Hematopoietic multipotent progenitor cell treated with erythropoietin and hydrocortisone succinate and interleukin-3 and kit ligand, for 4 days (in vitro differentiated cells): ENCODE results near the gene KCNMA1.
A peak's percentile ranks its signal among the peaks of the same experiment; 100 is the strongest.

ENCODE experiments used
- DNase-seq: peaks from one replicate; pipeline ENCODE4 v3.0.0-alpha.2; 2015

KCNMA1 gene

DNA sequence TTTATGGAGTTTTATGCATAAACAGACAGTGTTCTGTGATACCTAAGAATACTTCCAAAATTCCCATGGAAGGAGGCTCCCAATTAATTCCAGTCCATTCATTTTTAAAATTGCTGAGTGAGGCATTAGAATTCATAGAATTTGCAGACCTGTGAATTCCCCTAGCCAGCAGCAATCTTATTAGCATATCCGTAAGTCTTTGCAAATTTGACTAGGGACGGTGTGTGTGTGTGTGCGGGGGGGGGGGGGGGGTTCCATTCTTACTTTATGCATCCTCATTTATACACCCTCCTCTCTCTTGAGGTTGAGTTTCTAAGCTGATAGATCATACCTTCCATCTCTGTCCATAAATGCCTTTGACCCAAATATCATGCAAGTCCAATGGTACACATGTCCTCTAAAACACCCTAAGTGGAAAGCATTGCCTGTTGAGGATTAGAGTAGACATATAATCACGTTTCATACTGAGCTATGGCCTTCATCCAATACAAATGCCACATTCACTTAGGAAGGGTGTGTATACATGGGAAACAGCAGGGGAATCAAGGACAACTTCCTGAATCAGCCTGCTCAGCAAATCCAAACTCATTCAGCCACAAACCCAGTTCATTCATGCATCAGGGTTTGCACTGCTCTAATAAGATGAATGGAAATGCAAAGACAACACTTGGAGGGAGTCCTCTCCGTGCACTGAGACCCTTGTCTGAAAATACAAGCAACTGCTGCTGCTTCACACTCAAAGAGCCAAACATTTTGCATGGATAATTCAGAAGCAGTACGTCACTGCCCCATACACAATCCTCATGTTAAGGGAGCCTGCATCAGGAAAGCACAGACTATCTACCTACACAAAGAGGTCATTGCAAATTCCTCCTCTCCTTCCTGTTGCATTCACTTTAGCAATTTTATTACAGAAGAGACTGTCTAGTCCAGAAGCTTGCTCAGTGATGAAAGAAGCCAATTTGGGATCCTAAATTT is 350.8 kb downstream of the KCNMA1 start:
- no peak for DNase-seq

DNA sequence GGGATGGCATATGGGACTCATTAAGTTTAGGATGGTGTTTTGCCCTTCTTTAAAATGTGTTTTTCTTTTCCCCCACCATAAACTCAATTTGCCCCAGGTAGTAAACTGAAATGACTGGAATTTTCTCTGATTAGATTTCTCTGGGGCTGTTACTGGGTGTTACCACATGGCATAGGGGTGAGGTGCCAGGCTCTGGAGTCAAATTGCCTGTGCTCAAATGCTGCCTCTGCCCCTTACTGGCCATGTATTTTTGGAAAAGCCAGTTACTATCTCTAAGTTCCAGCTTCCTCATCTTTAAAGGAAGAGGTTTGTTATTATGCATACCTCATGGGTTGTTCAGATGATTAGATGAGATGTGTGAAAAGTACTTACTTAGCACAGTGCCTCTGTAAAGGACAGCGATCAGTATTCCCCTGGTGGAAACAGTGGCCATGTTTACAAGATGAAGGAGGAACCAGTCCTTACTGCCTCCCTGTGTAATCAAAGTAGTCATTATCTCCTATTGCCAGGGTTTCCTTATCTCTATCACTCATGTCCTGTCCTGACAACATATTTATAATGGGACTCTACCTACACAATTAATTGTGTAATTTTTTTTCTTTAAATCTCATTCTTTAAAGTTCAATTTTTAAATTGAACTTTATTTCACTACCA is 352.0 kb downstream of the KCNMA1 start:
- peak; percentile 39 for DNase-seq

DNA sequence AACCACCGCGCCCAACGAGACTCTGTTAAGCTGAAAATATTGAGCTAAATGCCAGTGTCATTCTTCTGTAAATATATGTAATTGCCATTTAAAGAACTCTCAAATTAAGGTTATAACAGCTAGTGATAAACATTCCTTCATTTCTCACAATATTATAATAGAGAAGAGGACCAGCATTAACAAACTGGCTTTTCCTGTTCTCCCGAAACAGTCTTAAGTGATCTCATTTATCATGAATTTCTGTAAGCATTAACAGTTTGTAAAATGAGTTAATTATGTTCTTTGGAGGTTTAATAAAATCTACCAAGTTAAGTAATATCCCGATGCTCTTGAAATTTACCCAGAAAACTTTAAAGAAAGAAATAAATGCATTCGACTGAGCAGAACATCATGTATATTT is 352.8 kb downstream of the KCNMA1 start:
- DNase-seq = no peak

DNA sequence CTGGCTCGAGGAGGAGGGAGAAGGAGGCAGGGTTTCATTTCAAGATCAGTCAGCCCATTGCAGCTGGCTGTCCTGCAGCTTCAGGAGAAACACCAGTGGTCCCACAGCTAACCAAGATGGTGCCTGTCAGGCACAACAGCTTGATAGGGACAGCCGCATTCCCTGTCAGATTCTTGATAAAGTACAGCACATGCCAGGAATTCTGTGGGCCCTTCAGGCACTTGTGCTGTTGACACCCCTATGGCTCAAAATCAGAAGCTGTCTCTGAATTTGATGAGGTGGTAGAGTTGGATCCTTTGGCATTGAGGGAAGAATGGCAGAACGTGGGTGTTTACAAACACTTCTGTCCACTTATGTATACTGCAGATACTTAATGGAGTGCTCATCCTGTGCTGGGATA is 354.3 kb downstream of the KCNMA1 start:
- DNase-seq = no peak

DNA sequence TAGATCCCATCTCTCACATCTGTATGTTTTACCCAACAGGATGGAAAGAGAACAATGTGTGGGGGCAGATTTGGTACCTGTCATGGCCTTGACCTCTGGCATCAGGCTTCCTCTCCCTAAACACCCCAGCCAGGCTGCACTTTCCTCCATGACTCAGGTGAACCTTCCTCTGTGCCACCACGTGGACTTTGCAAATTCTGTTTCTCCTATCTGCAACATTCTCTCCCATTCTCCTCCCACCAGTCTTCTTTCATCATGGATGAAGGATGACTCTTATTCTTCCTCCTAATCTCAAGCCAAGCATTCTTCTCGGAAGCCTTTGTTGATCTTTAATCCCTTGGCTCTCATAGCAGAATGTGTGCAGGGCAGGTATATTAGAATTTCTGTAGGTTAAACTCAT is 355.4 kb downstream of the KCNMA1 start:
- DNase-seq = no peak

DNA sequence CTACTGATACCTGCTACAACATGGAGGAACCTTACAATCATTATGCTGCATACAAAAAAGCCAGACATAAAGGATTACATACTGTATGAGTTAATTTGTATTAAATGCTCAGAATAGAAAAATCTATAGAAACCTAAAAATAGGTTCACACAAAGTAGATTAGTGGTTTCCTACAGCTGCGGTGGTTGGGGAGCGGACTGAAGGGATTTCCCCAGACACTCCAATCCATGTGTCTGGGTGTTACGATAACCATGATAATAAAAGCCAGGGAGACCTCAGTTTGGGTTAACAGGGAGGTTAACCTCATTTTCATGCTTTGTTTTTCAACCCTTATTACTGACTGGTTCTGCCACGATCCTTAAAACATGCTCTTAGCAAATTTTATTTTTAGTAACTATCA is 355.9 kb downstream of the KCNMA1 start:
- peak; percentile 54 for DNase-seq

DNA sequence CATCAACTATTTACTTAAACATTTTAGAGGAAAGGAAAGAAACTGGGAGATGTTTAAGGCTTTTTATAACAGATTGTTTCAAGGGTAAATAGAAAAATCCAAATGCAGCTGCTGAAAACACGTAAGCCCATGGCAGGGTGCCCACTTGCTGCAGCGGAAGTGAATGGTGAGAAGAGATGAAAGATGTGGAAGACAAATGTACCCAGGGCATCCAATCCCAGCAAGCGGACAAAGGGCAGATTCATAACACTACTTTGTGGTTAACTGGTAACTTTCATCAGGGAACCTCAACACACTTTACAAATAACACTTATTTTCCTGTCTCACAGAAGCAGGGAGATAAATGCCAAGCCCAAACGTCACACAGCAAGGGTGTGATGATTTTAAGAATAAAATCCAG is 358.4 kb downstream of the KCNMA1 start:
- DNase-seq = no peak

DNA sequence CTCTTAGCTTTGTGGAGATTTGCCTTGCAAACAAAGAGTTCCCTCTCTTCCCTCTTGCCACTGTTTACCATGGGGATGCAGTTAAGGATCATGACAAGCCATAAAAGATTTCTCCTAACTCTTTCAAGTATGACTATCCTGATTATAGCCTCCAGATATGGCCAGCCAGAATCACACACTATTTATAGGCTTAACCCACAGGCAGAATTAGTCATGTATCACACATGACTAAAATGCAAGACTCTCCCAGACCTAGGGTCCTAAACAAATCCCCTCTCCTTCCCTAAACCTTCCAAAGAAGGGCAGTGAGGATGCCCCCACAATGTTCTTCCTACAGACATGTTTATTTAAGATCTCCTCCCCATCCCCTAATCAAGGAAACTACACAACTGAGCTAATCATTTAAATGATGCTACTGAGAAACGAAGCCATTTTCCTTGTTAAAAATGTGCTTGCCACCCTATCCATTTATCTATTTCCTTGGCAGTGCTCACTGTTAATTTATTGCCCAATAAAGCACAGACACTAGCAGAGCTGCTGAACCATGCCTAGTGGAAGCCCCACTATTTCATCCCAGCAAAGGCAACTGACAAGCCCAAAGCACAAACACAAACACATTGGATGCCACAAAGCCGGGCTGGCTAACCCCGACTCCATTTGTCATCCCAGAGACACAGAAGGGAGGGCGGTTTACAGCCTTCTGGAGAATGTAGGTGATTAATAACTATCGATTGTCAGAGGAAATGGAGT is 363.4 kb downstream of the KCNMA1 start:
- DNase-seq = no peak

DNA sequence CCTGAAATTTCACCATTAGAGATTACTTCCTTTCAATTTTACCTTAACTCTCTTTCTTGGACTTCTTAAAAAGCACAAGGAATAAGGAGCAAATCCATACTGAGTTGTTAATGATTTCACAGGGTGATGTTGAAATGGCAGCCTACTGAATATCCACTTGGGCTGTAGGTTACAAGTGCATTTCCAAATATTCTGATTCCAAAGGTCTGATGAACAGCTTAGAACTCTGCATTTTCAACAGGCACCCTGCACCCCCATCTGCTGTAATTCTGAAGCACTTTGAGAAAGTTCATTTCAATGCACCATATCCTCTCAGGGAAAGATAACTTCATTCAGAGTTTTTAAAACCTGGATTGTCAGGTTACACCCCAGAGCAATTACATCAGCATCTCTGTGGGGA is 368.4 kb downstream of the KCNMA1 start:
- DNase-seq = no peak

DNA sequence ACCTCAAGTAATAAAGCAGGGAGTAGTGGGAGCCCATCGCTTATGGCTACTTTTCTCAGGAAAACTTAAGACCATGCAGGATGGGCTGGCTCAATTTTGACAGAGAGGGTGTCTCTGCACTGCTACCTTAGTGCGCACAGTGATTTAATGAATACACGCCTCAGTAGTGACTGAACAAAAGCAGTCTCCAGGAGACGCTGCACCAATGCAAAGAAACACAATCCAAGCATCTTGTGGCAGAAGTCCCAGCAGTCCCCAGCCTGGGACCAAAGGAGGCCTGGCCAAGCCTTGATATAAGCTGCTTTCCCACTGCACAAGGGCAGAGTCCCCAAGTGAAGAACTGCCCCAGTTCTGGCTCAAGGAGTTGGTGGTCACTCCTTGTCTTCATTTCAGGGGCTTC is 368.9 kb downstream of the KCNMA1 start:
- DNase-seq = no peak

DNA sequence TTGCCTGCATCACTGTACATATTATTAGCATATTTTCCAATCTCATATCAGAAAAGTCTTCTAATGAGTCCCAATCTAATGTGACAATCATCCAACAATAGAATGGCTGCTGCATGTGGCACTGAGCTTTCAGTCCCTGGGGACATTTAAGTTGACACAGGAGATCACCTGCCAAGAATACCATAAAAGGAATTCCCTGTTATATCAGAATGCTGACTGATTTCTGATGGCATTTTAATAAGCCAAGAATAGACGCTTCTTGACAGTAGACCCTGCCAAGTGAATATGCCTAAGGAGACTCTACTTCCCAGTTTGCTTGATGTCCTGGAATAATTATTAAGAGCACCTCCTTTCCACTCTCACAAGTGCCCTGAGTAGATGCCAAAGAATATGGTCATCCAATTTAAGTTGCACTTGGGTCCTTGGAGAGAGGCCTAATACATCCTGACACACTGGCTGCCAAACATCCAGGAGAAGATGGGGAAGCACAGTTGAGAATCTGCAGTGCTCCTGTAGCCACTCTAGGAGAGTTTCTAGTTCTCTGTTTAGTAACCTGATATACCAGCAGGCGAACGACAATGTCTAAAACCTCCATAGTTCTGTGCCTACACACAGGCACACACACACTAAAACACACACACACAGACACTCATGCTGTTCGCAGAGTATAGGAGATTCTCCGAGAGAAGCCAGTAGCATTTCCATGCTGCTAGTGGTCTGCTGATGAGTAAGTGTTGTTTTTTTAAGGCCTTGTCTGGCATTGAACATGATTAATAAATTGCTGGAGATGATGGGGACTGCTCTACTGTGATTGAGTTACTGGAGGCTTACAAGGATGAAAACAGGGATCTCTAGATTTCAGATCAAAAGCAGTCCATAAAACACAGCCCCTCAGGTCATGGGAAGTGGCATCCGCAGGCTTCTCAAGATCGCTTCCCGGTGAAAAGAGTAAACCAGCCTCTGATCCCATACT is 369.6 kb downstream of the KCNMA1 start:
- DNase-seq = no peak

DNA sequence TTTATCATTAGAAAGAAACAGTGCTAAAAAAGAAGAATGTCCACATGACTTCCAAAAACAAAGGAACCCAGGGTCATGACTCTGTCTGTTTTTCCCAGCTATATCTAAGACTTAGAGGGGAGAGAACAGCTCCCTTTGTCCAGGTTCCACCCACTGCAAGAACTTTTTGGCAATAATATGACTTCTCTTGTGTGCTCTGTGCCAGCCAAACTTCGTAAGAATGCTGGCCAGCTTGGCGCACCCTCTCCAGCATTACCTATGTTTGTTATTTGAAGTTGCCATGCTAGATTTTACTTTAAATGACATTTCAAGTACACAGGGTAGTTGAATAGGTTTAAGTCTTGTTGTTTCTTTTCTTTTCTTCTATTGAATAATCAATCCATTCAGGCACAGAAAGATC is 371.4 kb downstream of the KCNMA1 start:
- no peak for DNase-seq

DNA sequence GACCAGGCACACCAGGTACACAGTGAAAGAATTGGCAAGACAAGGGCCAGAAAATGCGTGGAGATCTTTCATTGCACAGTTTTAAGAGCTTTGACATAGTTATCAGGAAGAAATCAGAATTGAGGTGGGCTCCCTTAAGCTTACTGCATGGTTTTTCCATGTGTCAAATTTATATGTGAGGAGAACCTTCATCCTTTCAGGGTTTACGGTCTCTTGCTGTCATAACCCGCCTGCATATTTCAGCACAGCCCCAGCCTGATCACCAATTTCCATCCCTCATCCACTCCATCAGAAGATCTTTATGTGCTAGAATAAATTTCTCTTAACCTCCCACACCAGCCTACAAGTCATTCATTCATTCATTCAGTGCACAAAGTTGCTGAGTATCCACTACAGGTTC is 373.1 kb downstream of the KCNMA1 start:
- no peak for DNase-seq

DNA sequence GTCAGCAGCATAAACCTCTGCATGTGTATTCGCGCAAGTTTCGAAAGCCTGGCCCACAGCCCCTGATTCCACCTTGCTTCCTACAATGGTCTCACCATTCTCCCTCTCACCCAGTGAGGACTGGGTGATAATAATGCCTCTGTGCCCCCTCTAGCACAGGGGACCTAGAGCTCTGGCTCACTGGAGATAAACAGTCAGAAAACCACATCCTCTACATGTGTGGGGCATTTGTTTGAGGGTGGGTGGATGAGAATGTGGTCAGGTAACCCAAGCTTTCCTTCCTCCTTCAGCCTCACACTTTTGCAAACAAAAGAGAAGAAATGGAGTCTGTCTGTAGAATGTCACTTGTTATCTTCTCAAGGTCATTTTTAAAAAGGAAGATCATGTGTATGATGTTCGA is 373.5 kb downstream of the KCNMA1 start:
- peak; percentile 91 for DNase-seq

DNA sequence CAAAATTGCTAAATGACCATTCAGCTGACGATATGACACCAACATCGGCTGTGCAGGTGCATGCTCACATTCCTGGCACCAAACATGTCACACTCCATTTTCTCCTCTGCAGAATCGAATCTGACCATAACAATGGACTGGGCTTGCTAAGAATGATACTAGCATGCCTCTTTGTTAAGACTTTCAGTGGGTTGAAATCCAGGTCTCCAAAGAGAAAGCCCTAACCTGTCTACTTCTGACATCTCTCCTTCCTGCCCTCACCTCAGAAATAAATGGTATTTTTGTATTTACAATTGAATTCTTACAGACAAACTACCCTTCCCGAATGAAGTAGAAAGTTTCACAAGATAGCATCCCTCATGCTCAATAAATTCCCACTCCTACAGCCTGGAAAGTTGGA is 373.9 kb downstream of the KCNMA1 start:
- DNase-seq = no peak

DNA sequence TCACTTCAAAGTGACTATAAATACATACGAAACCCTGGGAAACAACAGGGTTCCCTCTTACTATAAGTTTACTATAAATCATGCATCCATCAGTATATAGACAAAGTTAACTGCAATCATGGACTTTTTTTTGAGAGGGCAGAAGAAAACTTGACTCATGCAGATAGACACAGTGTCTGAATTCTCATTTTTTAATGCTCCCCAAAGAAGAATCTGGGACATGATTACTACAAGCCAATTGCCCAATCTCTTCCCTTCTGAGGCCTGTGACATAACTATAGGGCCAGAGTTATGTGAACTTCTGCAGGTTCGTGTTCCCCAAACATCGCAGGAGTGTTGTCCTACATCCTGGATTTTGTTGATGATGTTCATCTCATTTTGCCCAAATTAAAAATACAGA is 376.5 kb downstream of the KCNMA1 start:
- peak; percentile 10 for DNase-seq

DNA sequence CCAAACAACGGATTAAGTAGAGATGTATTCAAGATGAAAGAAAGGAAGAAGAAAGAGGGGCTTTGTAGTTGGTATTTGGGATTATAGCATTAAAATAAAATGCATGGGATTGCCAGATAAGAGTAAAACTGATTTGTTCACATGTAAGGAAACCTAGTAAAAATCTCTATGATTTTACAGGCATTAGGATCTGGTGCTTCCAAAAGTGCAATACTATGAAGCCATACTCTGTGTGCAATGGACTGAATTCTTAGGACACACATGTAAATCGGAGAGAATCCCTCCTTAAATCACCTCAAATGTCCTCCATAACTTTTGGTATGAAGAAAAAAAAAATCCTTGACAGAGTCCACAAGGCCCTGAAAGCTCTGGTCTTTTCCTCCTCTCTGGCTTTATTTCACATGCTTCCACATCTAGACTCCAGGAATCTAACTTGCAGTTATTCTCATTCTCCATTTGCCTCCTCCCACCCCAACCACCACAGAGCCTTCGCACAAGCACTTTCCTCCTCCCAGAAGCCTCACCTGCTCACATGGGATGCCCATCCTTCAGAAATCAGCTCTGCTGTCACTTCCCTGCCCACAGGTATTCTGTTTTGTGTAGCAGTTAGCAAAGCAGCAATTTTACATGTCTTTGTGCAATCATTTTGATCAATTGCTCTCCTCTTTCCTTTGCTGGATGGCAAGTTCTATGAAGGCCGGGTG is 378.3 kb downstream of the KCNMA1 start:
- no peak for DNase-seq

DNA sequence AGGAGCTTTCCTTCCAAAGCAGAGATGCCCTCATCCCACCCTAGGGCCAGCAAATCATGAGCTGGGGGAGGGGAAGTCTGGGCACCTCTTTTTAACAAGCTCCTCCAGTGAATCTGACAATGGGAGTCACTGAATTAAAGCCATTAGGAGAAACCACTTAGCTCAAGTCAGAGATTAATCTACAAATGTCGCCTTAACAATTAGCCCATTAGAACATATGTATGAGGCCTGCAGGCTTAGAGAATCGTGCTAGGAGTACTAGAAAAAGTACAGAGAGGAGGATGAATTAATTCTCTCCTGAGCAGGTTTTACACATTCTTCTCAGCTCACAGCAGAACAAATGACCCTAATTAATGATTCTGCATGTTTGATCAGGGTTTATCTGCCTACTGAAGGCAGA is 381.3 kb downstream of the KCNMA1 start:
- no peak for DNase-seq

DNA sequence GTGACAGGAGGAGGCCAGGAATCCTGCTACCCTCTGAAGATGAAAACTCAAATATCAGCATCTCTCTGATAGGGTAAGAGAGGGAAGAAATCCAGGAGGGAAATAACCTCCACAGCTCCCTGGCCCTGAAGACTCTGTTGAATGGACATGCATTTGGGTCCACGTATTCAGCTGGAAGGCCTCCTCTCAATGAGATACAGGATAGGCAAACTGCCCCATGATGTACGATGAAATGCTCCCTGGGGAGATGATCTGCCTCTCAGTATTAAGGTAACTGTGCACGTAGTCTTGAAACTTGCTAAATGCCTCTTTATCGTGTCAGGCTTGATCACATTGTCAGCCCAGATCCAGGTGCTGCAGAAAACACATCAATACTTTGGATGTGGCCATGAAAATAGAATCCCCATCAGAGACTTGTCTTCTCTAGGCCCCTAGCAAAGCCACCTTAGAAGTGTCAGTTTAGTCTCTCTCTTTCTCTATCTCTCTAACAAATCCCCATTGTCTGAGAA is 384.0 kb downstream of the KCNMA1 start:
- DNase-seq = no peak

DNA sequence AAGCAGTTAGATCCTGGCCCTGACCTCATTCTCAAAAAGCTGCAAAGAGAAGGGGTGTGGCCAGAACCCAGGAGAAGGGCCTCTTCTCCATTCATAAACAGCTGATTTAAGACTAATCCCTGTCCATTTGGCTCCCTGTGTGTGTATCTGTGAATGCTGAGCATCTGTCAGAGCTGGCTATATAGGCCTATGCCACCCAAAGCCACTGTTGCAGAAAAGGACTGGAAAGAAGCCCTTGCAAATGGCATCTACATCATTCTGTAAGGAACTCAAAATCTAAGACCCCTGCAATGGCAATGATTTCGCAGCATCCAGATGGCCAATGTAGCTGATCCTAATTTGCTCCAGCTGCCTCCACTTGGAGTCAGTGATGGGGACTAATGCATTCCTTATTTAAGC is 384.5 kb downstream of the KCNMA1 start:
- no peak for DNase-seq

DNA sequence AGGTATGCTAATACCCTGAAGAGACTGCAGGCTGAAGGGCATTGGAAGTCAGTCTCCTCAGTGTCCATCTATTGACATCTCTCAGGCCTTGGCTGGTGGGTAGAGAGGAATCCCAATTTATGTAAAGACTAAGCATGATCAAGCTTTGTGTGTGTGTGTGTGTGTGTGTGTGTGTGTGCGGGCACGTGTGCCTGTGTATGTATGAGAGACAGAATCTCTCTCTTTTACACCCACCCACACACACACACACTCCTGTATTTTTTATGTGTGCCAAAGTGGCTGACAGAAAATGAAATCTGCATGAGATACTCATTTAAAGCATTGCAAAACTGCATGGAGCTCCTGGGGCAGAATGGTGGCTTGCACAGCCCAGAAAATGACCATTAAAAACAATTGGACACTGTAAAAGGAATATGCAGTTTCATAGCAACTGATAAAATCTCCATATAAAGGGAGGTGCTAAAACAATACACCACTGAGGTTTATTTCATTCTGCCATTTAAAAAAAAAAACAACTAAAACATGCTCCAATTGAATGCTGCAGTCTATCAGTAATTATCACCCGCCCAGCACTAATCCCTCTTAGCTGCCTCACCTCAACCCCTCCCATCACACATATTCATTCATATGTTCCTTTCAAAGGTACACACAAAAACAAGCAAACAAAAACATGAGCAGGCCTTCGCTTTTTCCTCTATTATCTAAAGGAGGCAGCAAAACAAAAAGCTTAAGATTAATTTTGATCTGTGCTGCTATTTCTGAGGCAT is 385.0 kb downstream of the KCNMA1 start:
- DNase-seq = no peak
